Measurements from ENCODE around the gene SGMS1. TPM values are rescaled to one million over a fixed set of nuclear protein-coding genes. Genes with fewer than 3 reads are reported as not detected.
"Not testable (repeated sequence)": the region's sequence is repeated elsewhere in the genome, so short reads cannot be mapped to it uniquely, and the experiment has no call there.

SGMS1 gene
- total RNA-seq, 2 experiments from 2014 or later, result 20.4 to 21.0 TPM

DNA sequence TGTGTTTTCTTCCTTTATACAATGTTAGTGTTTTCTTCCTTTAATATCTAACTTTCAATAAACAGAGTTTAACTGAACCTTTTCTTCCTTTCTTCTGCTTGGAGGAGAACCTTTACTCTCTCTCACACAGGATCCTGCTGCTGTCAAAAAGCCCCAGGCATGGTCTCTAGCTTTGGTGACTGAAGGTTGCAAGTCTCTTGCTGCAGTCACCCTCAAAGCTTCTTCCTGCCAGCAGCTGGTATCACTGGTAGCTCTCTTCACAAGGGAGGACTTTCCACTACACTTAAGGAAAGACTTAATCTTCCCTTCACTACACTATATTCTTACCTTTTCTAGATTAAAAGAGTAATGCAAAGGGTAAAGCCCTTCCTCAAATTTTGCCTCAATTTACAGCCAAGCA is 153.4 kb downstream of the SGMS1 start:
- peak; percentile 83 for ATAC-seq (ENCODE audit: low read depth)
- POLR2A ChIA-PET, result no interaction called here
- H3K9me3 Mint-ChIP-seq, result peaks cover 4% of the 10 kb centered on the region
- peak overlapping the region; percentile 3 for H3K4me3 Mint-ChIP-seq
- H3K27ac Mint-ChIP-seq, result peak overlapping the region; percentile 50
- DNase-seq, result no peak
- H3K36me3 Mint-ChIP-seq, result peaks cover 11% of the 10 kb centered on the region
- H3K4me1 Mint-ChIP-seq, result peaks cover 45% of the 10 kb centered on the region
- H3K27me3 Mint-ChIP-seq, result no peaks in the 10 kb centered on the region

GRCh38 chr10:50469778-50470193 is 154.0 kb downstream of the SGMS1 start:
- Mint-ChIP-seq H3K27me3 (no peaks in the 10 kb centered on the region), H3K4me1 (peaks cover 45% of the 10 kb centered on the region), H3K4me3 (peak overlapping the region; percentile 14), H3K9me3 (peaks cover 3% of the 10 kb centered on the region), H3K36me3 (peaks cover 16% of the 10 kb centered on the region), H3K27ac (peak overlapping the region; percentile 44)
- POLR2A ChIA-PET, result no interaction called here
- no peak for DNase-seq
- no peak for ATAC-seq (ENCODE audit: low read depth)

GRCh38 chr10:50469288-50469687 is 154.5 kb downstream of the SGMS1 start:
- DNase-seq (no peak), ATAC-seq (ENCODE audit: low read depth) (no peak)
- H3K4me1 Mint-ChIP-seq, result peaks cover 44% of the 10 kb centered on the region
- no peak overlapping the region for H3K4me3 Mint-ChIP-seq
- no peaks in the 10 kb centered on the region for H3K27me3 Mint-ChIP-seq
- H3K27ac Mint-ChIP-seq, result no peak overlapping the region
- POLR2A ChIA-PET, result no interaction called here
- peaks cover 18% of the 10 kb centered on the region for H3K36me3 Mint-ChIP-seq
- H3K9me3 Mint-ChIP-seq, result peaks cover 3% of the 10 kb centered on the region

DNA sequence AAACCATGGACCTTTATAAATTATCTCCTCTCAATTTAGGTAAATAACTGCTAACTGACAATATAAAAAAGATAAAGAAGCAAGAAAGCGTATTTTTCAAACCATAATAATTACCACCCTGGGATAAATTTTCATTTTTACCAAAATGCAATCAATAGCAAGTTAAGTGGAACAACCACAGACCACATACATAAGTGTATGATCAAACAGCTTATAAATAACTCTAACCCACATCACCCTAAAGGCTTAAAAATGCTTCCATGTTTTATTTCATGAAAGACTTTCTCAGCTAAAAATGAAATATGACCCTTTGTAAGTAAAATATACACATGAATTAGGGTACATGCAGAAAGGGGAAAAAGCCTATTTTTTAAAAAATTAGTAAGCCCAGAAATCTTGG is 156.5 kb downstream of the SGMS1 start:
- Mint-ChIP-seq H3K9me3 (peaks cover 3% of the 10 kb centered on the region), H3K27me3 (no peaks in the 10 kb centered on the region), H3K4me3 (no peak overlapping the region), H3K4me1 (peaks cover 43% of the 10 kb centered on the region), H3K27ac (no peak overlapping the region), H3K36me3 (peaks cover 26% of the 10 kb centered on the region)
- no peak for ATAC-seq (ENCODE audit: low read depth)
- POLR2A ChIA-PET, result no interaction called here
- DNase-seq, result no peak

GRCh38 chr10:50464004-50464409 is 159.7 kb downstream of the SGMS1 start:
- H3K4me3 Mint-ChIP-seq, result no peak overlapping the region
- POLR2A ChIA-PET, result no interaction called here
- H3K4me1 Mint-ChIP-seq, result peaks cover 20% of the 10 kb centered on the region
- peaks cover 3% of the 10 kb centered on the region for H3K9me3 Mint-ChIP-seq
- no peaks in the 10 kb centered on the region for H3K27me3 Mint-ChIP-seq
- no peak overlapping the region for H3K27ac Mint-ChIP-seq
- peaks cover 32% of the 10 kb centered on the region for H3K36me3 Mint-ChIP-seq
- ATAC-seq (ENCODE audit: low read depth), result no peak
- DNase-seq, result no peak

DNA sequence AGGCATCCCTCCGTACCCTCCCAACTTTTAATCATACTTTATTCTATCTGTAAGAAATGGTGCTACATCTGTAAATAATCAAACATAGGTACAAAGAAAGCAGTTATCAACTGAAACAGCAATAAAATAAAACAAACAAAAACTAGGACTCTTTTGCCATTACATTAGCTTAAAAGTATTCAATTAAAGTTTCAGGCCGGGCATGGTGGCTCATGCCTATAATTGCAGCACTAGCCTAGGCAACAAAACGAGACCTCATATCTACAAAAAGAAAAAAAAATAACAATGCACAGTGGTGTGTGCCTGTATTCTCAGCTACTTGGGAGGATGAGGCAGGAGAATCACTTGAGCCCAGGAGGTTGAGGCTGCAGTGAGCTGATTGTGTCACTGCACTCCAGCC is 161.9 kb downstream of the SGMS1 start:
- H3K4me1 Mint-ChIP-seq, result peaks cover 5% of the 10 kb centered on the region
- H3K9me3 Mint-ChIP-seq, result peaks cover 3% of the 10 kb centered on the region
- no peak overlapping the region for H3K27ac Mint-ChIP-seq
- ATAC-seq (ENCODE audit: low read depth) (no peak), DNase-seq (no peak)
- peaks cover 36% of the 10 kb centered on the region for H3K36me3 Mint-ChIP-seq
- POLR2A ChIA-PET, result no interaction called here
- no peak overlapping the region for H3K4me3 Mint-ChIP-seq
- H3K27me3 Mint-ChIP-seq, result no peaks in the 10 kb centered on the region

DNA sequence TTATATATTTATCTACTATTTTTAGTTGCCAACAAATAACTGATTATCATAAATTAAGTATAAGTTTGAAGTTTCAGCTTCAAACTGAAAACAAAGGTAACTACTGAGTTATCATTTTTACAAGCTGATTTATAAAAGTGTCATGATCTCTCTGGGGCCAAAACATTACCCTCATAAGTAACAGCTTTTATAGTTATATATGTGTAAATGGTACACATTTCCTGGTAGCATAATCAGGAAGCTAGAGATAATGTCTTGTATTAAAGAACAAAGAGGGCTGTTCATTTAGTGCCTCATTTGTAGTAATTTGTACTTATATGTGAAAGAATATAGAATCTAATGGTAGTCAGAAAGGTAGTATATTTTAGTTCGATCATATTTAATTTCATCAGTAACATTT is 162.6 kb downstream of the SGMS1 start:
- no peak overlapping the region for H3K4me3 Mint-ChIP-seq
- peaks cover 34% of the 10 kb centered on the region for H3K36me3 Mint-ChIP-seq
- H3K9me3 Mint-ChIP-seq, result peaks cover 3% of the 10 kb centered on the region
- H3K27me3 Mint-ChIP-seq, result no peaks in the 10 kb centered on the region
- no peak overlapping the region for H3K27ac Mint-ChIP-seq
- ATAC-seq (ENCODE audit: low read depth) (no peak), DNase-seq (no peak)
- POLR2A ChIA-PET, result no interaction called here
- H3K4me1 Mint-ChIP-seq, result peaks cover 4% of the 10 kb centered on the region

- Mint-ChIP-seq H3K4me3 (no peak overlapping the region), H3K27me3 (no peaks in the 10 kb centered on the region), H3K36me3 (peaks cover 25% of the 10 kb centered on the region), H3K4me1 (peaks cover 5% of the 10 kb centered on the region), H3K27ac (no peak overlapping the region), H3K9me3 (no peaks in the 10 kb centered on the region)
- ATAC-seq (ENCODE audit: low read depth), result no peak
- POLR2A ChIA-PET, result no interaction called here
- no peak for DNase-seq
These were observed 167.0 kb downstream of the SGMS1 start for GRCh38 chr10:50456719-50457118.

DNA sequence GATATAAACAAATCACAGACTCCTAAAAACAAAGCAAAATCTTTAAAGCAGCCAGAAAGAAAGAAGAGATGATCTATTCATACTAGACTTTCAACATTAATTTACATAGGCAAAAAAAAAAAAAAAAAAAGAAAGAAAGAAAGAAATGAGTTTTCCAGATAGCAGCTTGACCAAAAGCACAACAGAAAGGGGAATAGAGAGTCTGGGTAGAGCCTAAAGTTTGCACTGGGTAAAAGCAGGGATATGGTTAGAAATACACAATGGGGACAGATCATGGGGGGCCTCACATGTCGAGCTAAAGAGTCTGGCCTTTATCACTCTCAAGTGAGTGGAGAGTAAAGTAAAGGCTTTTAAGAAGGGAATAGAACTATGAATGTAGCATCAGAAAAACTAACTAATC is 169.8 kb downstream of the SGMS1 start:
- ATAC-seq (ENCODE audit: low read depth), result no peak
- Mint-ChIP-seq H3K4me3 (no peak overlapping the region), H3K27ac (no peak overlapping the region), H3K9me3 (no peaks in the 10 kb centered on the region), H3K4me1 (peaks cover 5% of the 10 kb centered on the region), H3K36me3 (peaks cover 25% of the 10 kb centered on the region), H3K27me3 (no peaks in the 10 kb centered on the region)
- no peak for DNase-seq
- POLR2A ChIA-PET, result no interaction called here

DNA sequence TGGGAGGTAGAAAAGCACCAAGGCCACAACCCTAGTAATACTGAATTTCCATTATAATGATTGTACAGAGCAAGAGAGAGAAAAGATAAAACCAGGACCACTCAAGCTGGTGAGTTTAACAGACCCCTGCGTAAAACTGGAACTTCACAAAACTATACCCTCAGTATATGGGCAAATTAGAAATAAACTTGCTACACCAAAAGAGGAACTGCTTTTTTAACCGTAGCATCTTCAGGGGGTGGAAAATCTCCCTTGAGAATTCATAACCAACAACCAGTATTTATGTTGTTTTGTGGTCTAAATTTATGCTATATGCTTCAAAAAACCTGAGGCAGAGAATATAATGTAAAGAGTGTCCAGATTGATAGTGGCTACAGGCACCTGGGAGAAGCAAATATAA is 171.2 kb downstream of the SGMS1 start:
- H3K27ac Mint-ChIP-seq, result no peak overlapping the region
- POLR2A ChIA-PET, result no interaction called here
- ATAC-seq (ENCODE audit: low read depth) (no peak), DNase-seq (no peak)
- H3K4me1 Mint-ChIP-seq, result peaks cover 8% of the 10 kb centered on the region
- H3K27me3 Mint-ChIP-seq, result no peaks in the 10 kb centered on the region
- H3K4me3 Mint-ChIP-seq, result no peak overlapping the region
- H3K36me3 Mint-ChIP-seq, result peaks cover 21% of the 10 kb centered on the region
- no peaks in the 10 kb centered on the region for H3K9me3 Mint-ChIP-seq

- Mint-ChIP-seq H3K9me3 (peaks cover 15% of the 10 kb centered on the region), H3K27ac (no peak overlapping the region), H3K36me3 (peaks cover 34% of the 10 kb centered on the region), H3K4me1 (peaks cover 5% of the 10 kb centered on the region), H3K4me3 (no peak overlapping the region), H3K27me3 (no peaks in the 10 kb centered on the region)
- ATAC-seq (ENCODE audit: low read depth) (no peak), DNase-seq (no peak)
- POLR2A ChIA-PET, result no interaction called here
These were observed 176.1 kb downstream of the SGMS1 start for GRCh38 chr10:50447691-50448090.

DNA sequence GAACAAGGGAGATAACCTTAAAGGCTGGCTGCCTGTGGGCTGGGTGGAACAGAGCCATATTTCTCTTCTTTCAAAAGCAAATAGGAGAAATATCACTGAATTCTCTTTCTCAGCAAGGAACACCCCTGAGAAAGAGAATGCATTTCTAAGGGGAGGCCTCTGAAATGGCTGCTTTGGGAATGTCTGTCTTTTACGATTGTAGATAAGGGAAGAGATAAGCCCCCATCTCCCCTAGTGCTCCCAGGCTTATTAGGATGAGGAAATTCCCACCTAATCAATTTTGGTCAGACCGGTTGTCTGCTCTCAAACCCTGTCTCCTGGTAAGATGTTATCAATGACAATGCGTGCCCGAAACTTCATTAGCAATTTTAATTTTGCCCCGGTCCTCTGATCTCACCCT is 178.0 kb downstream of the SGMS1 start:
- Mint-ChIP-seq H3K9me3 (peaks cover 15% of the 10 kb centered on the region), H3K36me3 (peaks cover 34% of the 10 kb centered on the region)
- H3K4me1 Mint-ChIP-seq; ATAC-seq (ENCODE audit: low read depth); DNase-seq; POLR2A ChIA-PET; H3K4me3 Mint-ChIP-seq; H3K27me3 Mint-ChIP-seq; H3K27ac Mint-ChIP-seq: not testable (repeated sequence)

- POLR2A ChIA-PET, result no interaction called here
- H3K9me3 Mint-ChIP-seq, result peaks cover 6% of the 10 kb centered on the region
- no peak for ATAC-seq (ENCODE audit: low read depth)
- peaks cover 20% of the 10 kb centered on the region for H3K36me3 Mint-ChIP-seq
- H3K27ac Mint-ChIP-seq, result no peak overlapping the region
- no peaks in the 10 kb centered on the region for H3K27me3 Mint-ChIP-seq
- DNase-seq, result no peak
- H3K4me3 Mint-ChIP-seq, result no peak overlapping the region
- peaks cover 19% of the 10 kb centered on the region for H3K4me1 Mint-ChIP-seq
These were observed 183.3 kb downstream of the SGMS1 start for GRCh38 chr10:50440489-50440888.

- Mint-ChIP-seq H3K27ac (no peak overlapping the region), H3K4me1 (peaks cover 19% of the 10 kb centered on the region), H3K9me3 (peaks cover 4% of the 10 kb centered on the region), H3K27me3 (no peaks in the 10 kb centered on the region), H3K36me3 (peaks cover 21% of the 10 kb centered on the region), H3K4me3 (no peak overlapping the region)
- POLR2A ChIA-PET, result no interaction called here
- DNase-seq (no peak), ATAC-seq (ENCODE audit: low read depth) (no peak)
These were observed 183.9 kb downstream of the SGMS1 start for GRCh38 chr10:50439806-50440205.

DNA sequence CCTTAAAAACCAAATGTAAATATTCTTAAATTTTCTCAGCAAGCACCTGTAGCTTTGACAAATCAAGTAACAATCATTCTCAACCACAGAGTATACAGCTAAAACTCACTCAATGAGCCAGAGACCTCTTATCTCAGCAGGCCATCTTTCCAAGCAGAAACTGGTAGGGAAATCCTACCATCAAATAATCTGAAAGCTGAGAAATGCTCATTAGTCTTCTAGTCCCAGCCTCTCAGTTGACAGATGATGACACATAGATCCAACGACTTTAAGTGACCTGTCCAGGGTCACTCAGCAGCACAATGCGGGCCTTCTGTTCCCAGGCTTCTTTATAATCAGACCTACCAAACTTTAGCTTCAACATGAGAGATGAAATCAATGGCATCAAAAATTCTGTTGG is 184.6 kb downstream of the SGMS1 start:
- Mint-ChIP-seq H3K36me3 (peaks cover 19% of the 10 kb centered on the region), H3K27ac (no peak overlapping the region), H3K4me1 (peaks cover 19% of the 10 kb centered on the region), H3K9me3 (peaks cover 4% of the 10 kb centered on the region), H3K27me3 (no peaks in the 10 kb centered on the region), H3K4me3 (no peak overlapping the region)
- DNase-seq (no peak), ATAC-seq (ENCODE audit: low read depth) (no peak)
- POLR2A ChIA-PET, result no interaction called here
